OCI-LY7 (cell line): ENCODE results near the gene NBEAL1. TPM values are rescaled to one million over a fixed set of nuclear protein-coding genes. Genes with fewer than 3 reads are reported as not detected.
"Not testable (repeated sequence)": the region's sequence is repeated elsewhere in the genome, so short reads cannot be mapped to it uniquely, and the experiment has no call there.

Source experiments
- BruUV-seq: library from RNA; stranded (reverse); fragments of 400-500 nt; replicated peaks from 2 replicates; lab custom pipeline; 2021; lab: Mats Ljungman, UMichigan
- CTCF ChIA-PET: fragments of 300-600 bp; sonication (Branson Sonifier 250); formaldehyde crosslinking; loops from one replicate; lab custom pipeline; 2022; ENCODE audit warnings: antibody characterized with exemption; ENCODE audit not compliant: unreplicated experiment; lab: Charles Lee
- POLR2A ChIA-PET: fragments of 300-600 bp; sonication (Branson Sonifier 250); formaldehyde crosslinking; loops from one replicate; lab custom pipeline; 2022; ENCODE audit warnings: antibody characterized with exemption; lab: Charles Lee
- DNase-seq: peaks from one replicate; pipeline ENCODE4 v3.0.0-alpha.2; 2015; ENCODE audit warnings: low spot score
- H2AFZ ChIP-seq: fragments of 200-600 bp; sonication (generic), shearing (Covaris generic); 2 replicates; pipeline ENCODE4 v1.6.1; 2014; ENCODE audit warnings: mild to moderate bottlenecking, antibody characterized with exemption, low read length, moderate library complexity
- H3K27ac ChIP-seq: fragments of 200-600 bp; sonication (generic); 2 replicates; pipeline ENCODE4 v1.5.1; 2014; ENCODE audit warnings: mixed run types, low read depth, mild to moderate bottlenecking, moderate library complexity, low read length, inconsistent platforms; ENCODE audit not compliant: poor library complexity, severe bottlenecking
- H3K36me3 ChIP-seq: fragments of 200-600 bp; sonication (generic); 2 replicates; pipeline ENCODE4 v1.6.1; 2014; ENCODE audit warnings: mild to moderate bottlenecking, antibody characterized with exemption, low read length, moderate library complexity, mixed read lengths; ENCODE audit not compliant: insufficient read depth
- H3K4me1 ChIP-seq: fragments of 200-600 bp; sonication (generic); 2 replicates; pipeline ENCODE4 v1.5.1; 2014; ENCODE audit warnings: mild to moderate bottlenecking, low read length; ENCODE audit not compliant: insufficient read depth, poor library complexity, severe bottlenecking
- H3K4me2 ChIP-seq: fragments of 200-600 bp; sonication (generic); 2 replicates; pipeline ENCODE4 v1.6.1; 2014; ENCODE audit warnings: mild to moderate bottlenecking, low read length
- H3K4me3 ChIP-seq: fragments of 200-600 bp; sonication (generic); 2 replicates; pipeline ENCODE4 v1.5.1; 2014; ENCODE audit warnings: mild to moderate bottlenecking, low read depth, low read length; ENCODE audit not compliant: poor library complexity, severe bottlenecking
- H3K79me2 ChIP-seq: fragments of 200-600 bp; sonication (generic); 2 replicates; pipeline ENCODE4 v1.6.1; 2016; ENCODE audit warnings: low read depth, mild to moderate bottlenecking, low read length, moderate library complexity, mixed read lengths; ENCODE audit not compliant: insufficient read depth
- H3K9me2 ChIP-seq: fragments of 200-600 bp; sonication (generic); 2 replicates; pipeline ENCODE4 v1.6.1; 2016; ENCODE audit warnings: mild to moderate bottlenecking, low read length, mixed read lengths; ENCODE audit not compliant: insufficient read depth
- H3K9me3 ChIP-seq: fragments of 200-600 bp; sonication (generic); 2 replicates; pipeline ENCODE4 v1.6.1; 2014; ENCODE audit warnings: mild to moderate bottlenecking, mixed run types, low read length, mixed read lengths
- H4K20me1 ChIP-seq: fragments of 200-600 bp; sonication (generic); 2 replicates; pipeline ENCODE4 v1.6.1; 2014; ENCODE audit warnings: mild to moderate bottlenecking, antibody characterized with exemption, low read length, moderate library complexity, mixed read lengths; ENCODE audit not compliant: insufficient read depth
- CTCF ChIP-seq: fragments of 200-600 bp; sonication (generic); conservative IDR thresholded peaks from 2 replicates; pipeline ENCODE4 v1.5.1; 2014; ENCODE audit warnings: mild to moderate bottlenecking, antibody characterized with exemption, low read length, moderate library complexity, mixed read lengths
- EZH2phosphoT487 ChIP-seq: fragments of 200-600 bp; sonication (generic); IDR thresholded peaks from 2 replicates; pipeline ENCODE4 v1.6.1; 2018; ENCODE audit warnings: low read depth, borderline replicate concordance, mild to moderate bottlenecking, mixed run types, antibody characterized with exemption, low read length, moderate library complexity, mixed read lengths
- intact Hi-C: fragments of 100-400 bp; cut with micrococcal nuclease; formaldehyde crosslinking; loops from one replicate; pipeline ENCODE4 v1.10.0; 2022; ENCODE audit not compliant: unreplicated experiment
- total RNA-seq, 2 experiments: library from RNA; depleted of rRNA in 1 of 2; stranded (reverse); fragments of >200 nt in 1 of 2; shearing (Covaris generic) in 1 of 2; gene quantifications; 2 replicates each; pipeline ENCODE4 v1.2.3, GENCODE V29; 2014 to 2022

The NBEAL1 gene
- total RNA-seq, 2 experiments from 2014 or later, result 5.9 to 10.4 TPM

- BruUV-seq, result no TSS peak
- no peaks in the 10 kb centered on the region for H3K9me3 ChIP-seq
- H3K36me3 ChIP-seq, result no peaks in the 10 kb centered on the region
- H3K9me2 ChIP-seq, result no peaks in the 10 kb centered on the region
- no peak overlapping the region for H2AFZ ChIP-seq
- DNase-seq, result no peak
- no peak overlapping the region for H3K4me3 ChIP-seq
- CTCF ChIA-PET, result no interaction called here
- POLR2A ChIA-PET, result no interaction called here
- no peak overlapping the region for H3K27ac ChIP-seq
- intact Hi-C loops, result no loop called here
- no peaks in the 10 kb centered on the region for H3K79me2 ChIP-seq
- TF ChIP-seq EZH2phosphoT487 (no peak), CTCF (no peak)
- H4K20me1 ChIP-seq, result no peaks in the 10 kb centered on the region
- no peaks in the 10 kb centered on the region for H3K4me1 ChIP-seq
- no peak overlapping the region for H3K4me2 ChIP-seq
Measured at GRCh38 chr2:203077451-203077850, 62.8 kb downstream of the NBEAL1 start.

- Histone ChIP-seq H3K4me3 (no peak overlapping the region), H3K9me2 (no peaks in the 10 kb centered on the region), H3K79me2 (no peaks in the 10 kb centered on the region), H2AFZ (no peak overlapping the region), H3K9me3 (no peaks in the 10 kb centered on the region), H3K4me1 (no peaks in the 10 kb centered on the region), H4K20me1 (no peaks in the 10 kb centered on the region), H3K27ac (no peak overlapping the region), H3K4me2 (no peak overlapping the region), H3K36me3 (no peaks in the 10 kb centered on the region)
- intact Hi-C loops, result no loop called here
- DNase-seq, result no peak
- ChIA-PET CTCF (no interaction called here), POLR2A (interaction anchor here (1.0 to 1.5 kb wide), 2 partner anchors 16 to 280 kb away, joined by 3 to 7 read pairs; no protein-coding TSS in a partner anchor)
- no TSS peak for BruUV-seq
- no peak for TF ChIP-seq EZH2phosphoT487
- no peak for TF ChIP-seq CTCF
Measured at GRCh38 chr2:203080447-203081045, 65.9 kb downstream of the NBEAL1 start.

- Histone ChIP-seq H3K36me3 (no peaks in the 10 kb centered on the region), H3K4me3 (no peak overlapping the region)
- POLR2A ChIA-PET, result interaction anchor here (1.0 to 1.3 kb wide), 2 partner anchors 10 to 994 kb away, joined by 3 to 8 read pairs; no protein-coding TSS in a partner anchor
Measured at GRCh38 chr2:203083328-203083727, 68.7 kb downstream of the NBEAL1 start.

DNA sequence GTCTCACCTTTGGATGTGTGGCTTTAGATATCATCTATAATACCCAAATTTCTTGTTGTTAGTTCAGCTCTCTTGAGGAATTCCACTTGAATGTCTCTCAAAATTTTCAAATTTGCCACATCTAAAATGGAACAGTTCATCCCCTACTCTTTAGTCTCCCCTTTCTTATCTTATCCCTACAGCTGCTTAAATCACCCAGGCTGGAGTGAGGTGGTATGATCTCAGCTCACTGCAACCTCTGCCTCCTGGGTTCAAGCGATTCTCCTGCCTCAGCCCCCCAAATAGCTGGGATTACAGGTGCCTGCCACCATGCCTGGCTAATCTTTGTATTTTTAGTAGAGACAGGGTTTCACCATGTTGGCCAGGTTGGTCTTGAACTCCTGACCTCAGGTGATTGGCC, 71.7 kb downstream of the NBEAL1 start:
- H2AFZ ChIP-seq, H3K4me1 ChIP-seq, DNase-seq, H3K79me2 ChIP-seq, CTCF ChIA-PET, H3K27ac ChIP-seq, H4K20me1 ChIP-seq, H3K4me2 ChIP-seq, H3K9me3 ChIP-seq, H3K4me3 ChIP-seq, H3K36me3 ChIP-seq, intact Hi-C loops, H3K9me2 ChIP-seq, BruUV-seq: not testable (repeated sequence)
- POLR2A ChIA-PET, result interaction anchor here (0.5 to 1.5 kb wide), 7 partner anchors 30 to 1209 kb away, joined by 3 to 4 read pairs (median 3); no protein-coding TSS in a partner anchor

More at GRCh38 chr2:203083328-203083727, 68.7 kb downstream of the NBEAL1 start:
- no peak overlapping the region for H3K4me2 ChIP-seq
- H3K9me3 ChIP-seq, result no peaks in the 10 kb centered on the region
- intact Hi-C loops, result no loop called here
- no TSS peak for BruUV-seq
- TF ChIP-seq CTCF (no peak), EZH2phosphoT487 (no peak)
- H3K9me2 ChIP-seq, result no peaks in the 10 kb centered on the region
- CTCF ChIA-PET, result no interaction called here
- no peaks in the 10 kb centered on the region for H3K79me2 ChIP-seq
- no peak overlapping the region for H3K27ac ChIP-seq
- DNase-seq, result no peak
- H3K4me1 ChIP-seq, result no peaks in the 10 kb centered on the region
- no peak overlapping the region for H2AFZ ChIP-seq
- H4K20me1 ChIP-seq, result no peaks in the 10 kb centered on the region
